ENCODE measurements around the gene ELK3. TPM values are rescaled to one million over a fixed set of nuclear protein-coding genes. Genes with fewer than 3 reads are reported as not detected.

Gene ELK3
- total and polyA plus RNA-seq, 2 of the 13 experiments (the other 11 are each of a cell fraction or from before 2014, with no cell fraction given): 2.9 to 3.2 TPM

GRCh38 chr12:96195845-96196451 is 1.8 kb downstream of the ELK3 start:
- in situ Hi-C loops (cut with HindIII; ENCODE audit: extremely low pct_ligation_motif_present, low pct_unique_long_range_greater_than_20kb): no loop called here
- 34% methylated on average over 11 of the region's 14 CpGs for WGBS (ENCODE audit: low lambda C conversion rate)
- FAIRE-seq (no peak), ATAC-seq (no peak), DNase-seq (ENCODE audit: low spot score) (no peak)
- Histone ChIP-seq H3K9ac (ENCODE audit: insufficient read depth, low read depth, low read length) (no peak overlapping the region), H4K20me1 (ENCODE audit: insufficient read depth, low read length) (no peaks in the 10 kb centered on the region), H3K27ac (ENCODE audit: extremely low read length, insufficient read depth, low read length) (no peak overlapping the region), H2AFZ (ENCODE audit: low read length) (no peak overlapping the region), H3K9me3 (ENCODE audit: low read length) (no peaks in the 10 kb centered on the region), H3K79me2 (ENCODE audit: insufficient read depth, low read length) (no peaks in the 10 kb centered on the region), H3K27me3 (ENCODE audit: control insufficient read depth in 1 of 2, insufficient read depth in 2 of 2, low read length in 2 of 2) (no peaks in the 10 kb centered on the region; a peak in 1 of 5 replicates), H3K36me3 (replicated peaks in 1 of 2; ENCODE audit: control insufficient read depth in 1 of 2, insufficient read depth in 2 of 2, low read length in 2 of 2) (no peaks in the 10 kb centered on the region), H3K4me1 (ENCODE audit: insufficient read depth, low read length) (peaks cover 22% of the 10 kb centered on the region), H3K4me2 (ENCODE audit: low read depth, low read length) (peak overlapping the region; percentile 55), H3K4me3 (replicated peaks in 1 of 3; ENCODE audit: insufficient read depth in 1 of 3, low read depth in 2 of 3, low read length in 3 of 3) (peak overlapping the region in 2 of 3 experiments; percentile 40 to 82; a peak in 4 of 6 replicates)
- ChIA-PET CTCF (ENCODE audit: low intra/inter-chr PET ratio, low total read pairs) (no interaction called here), POLR2A (no interaction called here)
- no TSS peak for BruUV-seq (replicated peaks)
- intact Hi-C loops (cut with micrococcal nuclease; ENCODE audit: unreplicated experiment): no loop called here
- no peak for TF ChIP-seq EZH2 (conservative IDR thresholded peaks at IDR 0.05; ENCODE audit: low read depth, low read length)
- TF ChIP-seq ZNF263 (CRISPR knock-in tag; IDR thresholded peaks at IDR 0.05): no peak
- no peak for TF ChIP-seq RORA (CRISPR knock-in tag; IDR thresholded peaks at IDR 0.05)
- TF ChIP-seq MIXL1 (CRISPR knock-in tag; IDR thresholded peaks at IDR 0.05): 0 out of 2 replicates have a peak, but pooled peaks have one; percentile 22
- no peak for TF ChIP-seq PLSCR1 (CRISPR knock-in tag; IDR thresholded peaks at IDR 0.05; ENCODE audit: borderline replicate concordance)
- peak; percentile 81; the same call in 1 of the 2 replicates for TF ChIP-seq ZBTB10 (CRISPR knock-in tag; IDR thresholded peaks at IDR 0.05; ENCODE audit: borderline replicate concordance)
- no peak for TF ChIP-seq MLXIP (CRISPR knock-in tag; IDR thresholded peaks at IDR 0.05; ENCODE audit: borderline replicate concordance)
- TF ChIP-seq KLF13 (CRISPR knock-in tag; IDR thresholded peaks at IDR 0.05): no peak
- no peak for TF ChIP-seq ZFP91 (CRISPR knock-in tag; IDR thresholded peaks at IDR 0.05; ENCODE audit: borderline replicate concordance)
- TF ChIP-seq ZBTB38 (CRISPR knock-in tag; IDR thresholded peaks at IDR 0.05): no peak
- TF ChIP-seq PHF21A (CRISPR knock-in tag; IDR thresholded peaks at IDR 0.05): no peak
- TF ChIP-seq JUNB (CRISPR knock-in tag; IDR thresholded peaks at IDR 0.05; ENCODE audit: borderline replicate concordance): no peak
- no peak for TF ChIP-seq CREM (IDR thresholded peaks at IDR 0.05)
- TF ChIP-seq CREM (CRISPR knock-in tag; IDR thresholded peaks at IDR 0.05): no peak
- TF ChIP-seq ELK4 (CRISPR knock-in tag; IDR thresholded peaks at IDR 0.05; ENCODE audit: borderline replicate concordance): no peak
- no peak for TF ChIP-seq TGIF2 (CRISPR knock-in tag; IDR thresholded peaks at IDR 0.05)

All from HepG2 (cell line).